GM19467 (cell line): ENCODE results near the gene ACTN1.

Experiments
- ATAC-seq: cut with Tn5 transposase; IDR thresholded peaks from one replicate; pipeline ENCODE4 v1.9.1; 2021; ENCODE audit warnings: mild to moderate bottlenecking, moderate library complexity; ENCODE audit not compliant: unreplicated experiment

ACTN1 gene

GRCh38 chr14:68951800-68952530 lies 27.1 kb downstream of the ACTN1 start:
- no peak for ATAC-seq

- no peak for ATAC-seq
These were observed 27.9 kb downstream of the ACTN1 start for GRCh38 chr14:68951035-68951797.

GRCh38 chr14:68950111-68950510 lies 29.0 kb downstream of the ACTN1 start:
- ATAC-seq = no peak

GRCh38 chr14:68949601-68949965 lies 29.5 kb downstream of the ACTN1 start:
- no peak for ATAC-seq

DNA sequence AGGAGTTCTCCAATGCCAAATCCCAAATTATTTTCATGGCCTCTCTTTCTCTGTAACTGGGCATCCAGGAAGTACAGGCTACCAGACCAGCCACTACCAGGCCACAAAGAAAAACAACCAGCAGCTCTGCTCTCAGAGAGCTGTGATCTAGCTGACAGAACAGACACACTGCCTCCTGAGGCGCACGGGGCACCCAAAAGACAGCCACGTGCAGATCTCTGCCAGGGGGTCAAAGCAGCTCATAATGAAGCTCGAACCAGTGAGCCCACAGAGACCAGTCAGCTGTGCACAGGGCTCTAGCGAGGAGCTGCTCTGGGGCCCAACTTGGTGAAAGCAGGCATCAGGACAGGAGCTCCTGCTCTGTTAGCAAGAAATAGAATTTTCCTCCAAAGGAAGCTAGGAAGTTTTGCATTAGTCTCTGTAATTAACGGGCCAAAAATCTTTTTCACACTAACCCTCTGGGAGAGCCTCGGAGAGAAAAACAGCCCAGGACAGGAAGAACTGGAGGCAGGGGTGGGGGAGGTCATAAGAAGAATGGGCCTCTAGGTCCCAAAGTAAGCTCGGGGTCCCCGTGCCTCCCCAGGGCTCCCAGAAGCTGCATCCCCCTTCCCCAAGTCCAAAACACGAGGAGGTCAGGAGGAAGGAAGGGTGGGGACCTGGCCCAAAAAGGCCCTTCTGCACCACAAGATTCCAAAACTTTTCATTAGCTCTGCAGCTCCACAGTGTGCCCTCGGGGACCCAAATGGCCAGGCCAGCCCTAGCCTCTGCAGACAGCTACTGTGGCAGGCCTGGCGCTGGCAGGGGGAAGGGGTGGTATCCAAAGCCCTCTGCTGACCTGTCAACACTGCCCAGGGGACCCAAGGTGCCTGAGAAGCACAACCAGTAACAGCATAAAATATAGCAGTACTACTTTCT lies 30.2 kb downstream of the ACTN1 start:
- no peak for ATAC-seq

- no peak for ATAC-seq
These were observed 31.3 kb downstream of the ACTN1 start for GRCh38 chr14:68947802-68948201.

DNA sequence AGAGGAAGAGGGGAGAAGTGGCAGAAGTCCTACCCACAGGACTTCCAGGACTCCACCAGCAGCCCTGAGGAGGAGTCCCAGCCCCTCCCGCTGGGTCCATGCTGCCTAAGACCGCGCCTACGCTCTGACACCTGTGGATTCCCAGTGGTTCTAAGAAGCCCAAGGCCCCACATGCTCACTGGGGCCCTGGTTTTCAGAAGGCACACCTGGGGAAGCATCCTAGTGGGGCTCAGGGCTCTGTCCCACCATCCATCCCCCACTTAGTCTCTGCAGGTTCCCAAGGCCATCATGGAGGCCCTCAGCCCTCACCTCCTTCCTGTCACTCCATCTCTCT lies 32.6 kb downstream of the ACTN1 start:
- ATAC-seq = no peak

DNA sequence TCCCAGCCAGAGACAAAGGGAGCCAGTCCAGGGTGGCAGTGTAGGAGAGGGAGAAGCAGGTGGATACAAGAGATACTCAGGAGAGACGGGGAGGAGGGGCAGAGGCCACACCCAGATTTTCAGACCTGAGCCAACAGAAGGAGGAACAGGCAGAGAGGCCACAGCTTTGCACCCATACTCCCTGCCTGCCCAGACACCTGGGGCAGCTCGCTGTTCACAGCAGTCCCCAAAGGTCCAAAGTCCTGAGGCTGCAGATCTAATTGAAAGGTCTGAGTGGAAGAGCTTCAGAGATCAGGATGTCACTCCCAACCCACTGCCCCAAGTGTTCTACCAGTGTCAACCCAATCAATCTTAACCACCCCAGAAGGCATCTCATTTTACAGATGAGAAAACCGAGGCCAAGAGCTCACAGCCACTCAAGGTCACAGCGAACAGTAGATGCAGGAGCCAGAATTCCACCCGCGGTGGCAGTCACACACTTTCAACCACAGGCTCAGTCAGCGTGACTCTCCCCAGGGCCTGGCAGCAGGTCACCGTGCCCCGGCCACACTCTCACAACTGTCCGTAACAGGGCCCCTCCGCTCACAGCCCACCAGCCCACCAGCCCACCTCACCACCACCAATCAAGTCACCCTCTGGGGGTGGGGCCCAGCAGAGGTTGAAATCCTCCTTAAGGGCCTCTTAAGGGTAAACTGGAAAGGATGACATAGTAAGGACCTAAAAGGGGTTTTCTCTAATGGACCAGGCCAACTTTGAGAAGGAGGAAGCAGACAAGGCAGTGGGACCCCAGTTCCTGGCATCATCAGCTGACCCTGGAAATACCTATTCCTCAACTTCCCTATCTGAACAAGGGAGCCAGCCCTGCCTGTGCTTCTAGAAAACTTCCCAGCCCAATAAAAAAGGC lies 33.3 kb downstream of the ACTN1 start:
- ATAC-seq = no peak

DNA sequence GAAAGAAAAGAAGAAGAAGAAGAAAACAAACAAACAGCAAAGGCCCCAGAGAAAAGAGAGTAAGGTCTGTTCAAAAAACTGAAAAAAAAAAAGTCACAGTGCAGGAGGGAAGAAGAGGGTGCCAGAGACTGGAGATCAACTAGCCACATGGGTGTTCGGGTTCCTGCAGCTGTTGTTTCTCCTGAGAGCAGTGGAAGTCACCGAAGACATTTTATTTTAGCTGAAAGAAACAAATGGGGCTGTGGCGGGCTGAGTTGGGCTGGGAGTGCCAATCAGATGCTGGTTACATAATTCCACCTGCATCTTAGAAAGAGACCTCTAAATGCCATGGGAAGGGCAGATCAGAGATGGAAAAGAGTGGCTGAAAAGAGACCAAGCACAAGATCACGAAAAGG lies 33.9 kb downstream of the ACTN1 start:
- no peak for ATAC-seq

- no peak for ATAC-seq
These were observed 34.9 kb downstream of the ACTN1 start for GRCh38 chr14:68944162-68944561.

DNA sequence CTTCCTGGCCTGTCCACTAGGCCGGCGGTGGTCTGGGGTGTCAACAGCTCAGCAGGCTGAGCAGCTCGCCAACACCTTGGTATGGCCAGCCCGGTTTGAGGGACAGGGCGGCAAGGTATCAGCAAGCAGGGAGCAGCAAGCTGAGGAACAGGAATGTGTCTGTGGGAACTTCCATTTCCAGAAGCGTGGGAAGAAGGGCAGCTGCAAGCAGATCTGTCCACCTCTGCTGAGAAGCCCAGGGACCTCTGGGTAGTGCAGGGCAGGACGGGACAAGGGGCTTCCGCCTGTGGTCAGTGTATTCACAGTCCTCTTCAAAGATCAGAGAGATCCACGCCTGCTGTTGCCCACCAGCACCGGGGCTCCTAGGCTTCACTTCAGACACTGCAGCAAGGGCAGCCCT lies 36.0 kb downstream of the ACTN1 start:
- ATAC-seq = no peak

DNA sequence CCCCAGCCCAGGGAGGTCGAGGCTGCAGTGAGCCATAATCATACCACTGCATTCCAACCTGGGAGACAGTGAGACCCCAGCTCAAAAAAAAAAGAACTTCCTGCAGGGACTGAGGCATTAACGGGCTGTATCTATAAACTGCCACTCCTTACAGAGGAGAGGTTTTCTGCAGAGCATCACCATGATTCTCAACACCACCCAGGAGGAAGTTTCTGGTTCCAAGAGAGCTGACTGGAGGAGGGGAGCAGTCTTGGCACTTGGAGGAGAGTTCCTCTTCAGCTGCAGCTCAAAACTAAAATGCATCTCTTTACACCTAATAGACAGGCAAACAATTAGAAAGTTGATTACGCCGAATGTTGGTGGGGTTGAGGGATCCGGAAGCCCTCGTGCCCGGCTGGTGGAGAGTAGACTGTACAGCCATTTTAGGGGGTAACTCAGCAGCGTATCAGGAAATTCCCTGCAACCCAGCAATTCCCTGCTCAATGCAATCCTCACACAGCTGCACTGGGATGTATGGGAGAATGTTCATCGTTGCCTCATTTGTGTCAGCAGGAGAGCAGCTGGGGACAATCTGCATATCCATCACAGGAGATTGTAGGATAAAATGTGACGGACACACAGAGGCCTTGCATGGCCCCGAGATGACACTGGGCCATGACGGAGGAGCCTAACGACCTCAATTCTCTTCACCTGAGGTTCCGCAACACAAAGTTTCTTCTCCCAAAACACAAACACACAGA lies 36.6 kb downstream of the ACTN1 start:
- no peak for ATAC-seq

GRCh38 chr14:68941820-68942219 lies 37.3 kb downstream of the ACTN1 start:
- ATAC-seq = no peak

DNA sequence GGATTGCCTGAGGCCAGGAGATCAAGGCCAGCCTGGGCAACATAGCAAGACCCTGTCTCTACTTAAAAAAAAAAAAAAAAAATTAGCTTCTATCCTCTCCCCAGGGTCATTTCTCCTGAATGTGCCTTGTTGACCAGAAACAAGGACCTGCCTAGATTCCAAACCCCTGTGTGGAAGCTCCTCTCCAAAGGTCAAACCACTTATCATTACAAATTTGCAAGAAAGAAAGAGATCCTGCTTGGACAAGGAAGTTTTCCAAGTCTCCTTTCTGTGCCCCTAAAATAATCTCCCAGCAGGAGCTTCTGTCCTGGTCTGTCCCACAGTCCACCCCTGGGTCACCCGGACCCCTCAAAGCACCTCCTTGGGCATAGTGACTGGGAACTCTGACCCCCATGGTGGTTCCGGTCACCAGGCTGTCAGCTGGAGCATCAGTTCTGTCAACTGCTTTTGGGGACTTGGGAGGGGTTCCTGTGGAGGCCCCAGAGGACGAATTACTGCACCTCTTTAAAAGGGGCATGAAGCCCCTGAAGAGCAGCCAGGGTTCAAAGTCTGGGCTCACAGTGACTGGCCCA lies 38.4 kb downstream of the ACTN1 start:
- no peak for ATAC-seq

DNA sequence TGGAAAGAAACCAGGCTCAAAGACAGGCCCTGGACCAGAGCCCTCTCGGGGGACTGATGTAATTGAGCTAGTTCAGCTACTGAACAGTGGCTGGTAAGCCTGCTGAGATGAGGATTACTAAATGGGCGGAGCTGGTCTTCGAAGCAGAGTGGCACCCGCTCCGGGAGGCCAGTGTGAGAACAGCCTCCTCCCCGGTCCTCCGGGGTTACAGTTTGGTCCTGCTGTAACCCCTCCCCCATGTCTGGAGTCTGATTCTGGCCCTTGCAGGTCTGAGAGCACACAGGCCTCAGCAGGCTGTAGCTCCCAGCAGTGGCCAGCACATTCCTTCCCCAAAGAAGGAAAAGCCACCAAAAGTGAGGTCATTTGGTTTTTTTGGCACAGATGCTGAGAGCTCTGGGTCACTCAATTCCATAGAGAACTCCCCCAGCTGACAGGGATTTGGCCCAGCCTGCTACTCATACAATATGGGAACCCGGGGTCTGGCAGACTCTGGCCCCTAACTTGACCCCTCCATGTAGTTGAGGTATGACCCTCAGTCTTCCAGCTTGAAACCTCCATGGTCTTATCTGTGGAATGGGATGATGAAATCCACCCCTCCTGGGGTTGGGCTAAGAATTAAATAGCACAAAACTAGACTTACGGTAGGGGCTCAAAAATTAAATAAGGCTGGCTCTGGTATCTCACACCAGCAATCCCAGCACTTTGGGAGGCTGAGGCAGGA lies 39.0 kb downstream of the ACTN1 start:
- ATAC-seq = no peak

GRCh38 chr14:68939181-68939892 lies 39.8 kb downstream of the ACTN1 start:
- ATAC-seq = no peak

DNA sequence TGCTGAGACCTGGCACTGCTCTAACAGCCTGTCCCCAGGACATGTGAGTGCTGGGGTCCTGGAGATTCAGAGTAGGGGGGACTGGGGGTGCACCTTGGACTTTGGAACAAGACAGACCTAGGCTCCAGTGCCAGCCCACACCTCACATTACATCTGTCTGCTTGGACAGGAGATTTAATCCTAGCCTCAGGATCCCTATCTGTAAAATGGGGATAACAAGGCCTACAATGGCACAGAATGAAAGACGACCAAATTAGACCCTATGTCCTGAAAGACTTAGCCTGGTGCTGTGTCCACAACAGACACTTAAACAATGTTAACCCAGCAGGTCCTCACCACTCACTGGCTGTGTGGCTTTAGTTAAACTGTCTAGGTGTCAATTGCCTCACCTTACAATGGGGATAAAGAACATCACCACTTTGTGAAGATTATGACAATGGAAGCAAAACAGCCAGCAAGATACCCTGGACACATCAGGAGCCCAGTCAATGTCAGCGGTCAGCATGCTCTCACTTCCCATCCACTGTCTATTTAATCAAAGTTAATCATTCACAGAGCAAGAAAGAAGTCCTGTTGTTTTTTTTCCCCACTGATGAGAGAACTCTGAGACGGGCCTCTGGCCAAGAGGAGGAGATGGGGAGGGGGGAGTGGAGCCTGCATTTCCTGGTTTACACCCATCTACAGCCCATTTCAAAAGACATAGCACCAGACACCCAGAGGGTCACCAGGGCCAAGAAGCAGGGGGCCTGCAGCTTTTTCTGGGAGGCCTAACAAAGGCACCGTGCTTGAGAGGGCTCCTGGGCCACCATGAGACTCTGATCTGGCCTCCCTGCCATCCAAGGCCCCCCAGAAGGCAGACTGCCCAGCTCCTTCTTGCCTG lies 40.6 kb downstream of the ACTN1 start:
- no peak for ATAC-seq
